OCI-LY7 (cell line): ENCODE data around the gene TMEM156. TPM values are rescaled to one million over a fixed set of nuclear protein-coding genes. Genes with fewer than 3 reads are reported as not detected.
A peak's percentile ranks its signal among the peaks of the same experiment; 100 is the strongest.

Experiments used
- Bru-seq: library from RNA; stranded (reverse); fragments of 400-500 nt; gene quantifications from one replicate; lab custom pipeline; 2021; lab: Mats Ljungman, UMichigan
- BruChase-seq, 2 experiments: library from RNA; stranded (reverse); fragments of 400-500 nt; gene quantifications; one replicate each; lab custom pipeline; 2021; lab: Mats Ljungman, UMichigan
- BruUV-seq: library from RNA; stranded (reverse); fragments of 400-500 nt; replicated peaks from 2 replicates; lab custom pipeline; 2021; lab: Mats Ljungman, UMichigan
- CTCF ChIA-PET: fragments of 300-600 bp; sonication (Branson Sonifier 250); formaldehyde crosslinking; loops from one replicate; lab custom pipeline; 2022; ENCODE audit warnings: antibody characterized with exemption; ENCODE audit not compliant: unreplicated experiment; lab: Charles Lee
- POLR2A ChIA-PET: fragments of 300-600 bp; sonication (Branson Sonifier 250); formaldehyde crosslinking; loops from one replicate; lab custom pipeline; 2022; ENCODE audit warnings: antibody characterized with exemption; lab: Charles Lee
- DNase-seq: peaks from one replicate; pipeline ENCODE4 v3.0.0-alpha.2; 2015; ENCODE audit warnings: low spot score
- H2AFZ ChIP-seq: fragments of 200-600 bp; sonication (generic), shearing (Covaris generic); 2 replicates; pipeline ENCODE4 v1.6.1; 2014; ENCODE audit warnings: mild to moderate bottlenecking, antibody characterized with exemption, low read length, moderate library complexity
- H3K27ac ChIP-seq: fragments of 200-600 bp; sonication (generic); 2 replicates; pipeline ENCODE4 v1.5.1; 2014; ENCODE audit warnings: mixed run types, low read depth, mild to moderate bottlenecking, moderate library complexity, low read length, inconsistent platforms; ENCODE audit not compliant: poor library complexity, severe bottlenecking
- H3K36me3 ChIP-seq: fragments of 200-600 bp; sonication (generic); 2 replicates; pipeline ENCODE4 v1.6.1; 2014; ENCODE audit warnings: mild to moderate bottlenecking, antibody characterized with exemption, low read length, moderate library complexity, mixed read lengths; ENCODE audit not compliant: insufficient read depth
- H3K4me1 ChIP-seq: fragments of 200-600 bp; sonication (generic); 2 replicates; pipeline ENCODE4 v1.5.1; 2014; ENCODE audit warnings: mild to moderate bottlenecking, low read length; ENCODE audit not compliant: insufficient read depth, poor library complexity, severe bottlenecking
- H3K4me2 ChIP-seq: fragments of 200-600 bp; sonication (generic); 2 replicates; pipeline ENCODE4 v1.6.1; 2014; ENCODE audit warnings: mild to moderate bottlenecking, low read length
- H3K4me3 ChIP-seq: fragments of 200-600 bp; sonication (generic); 2 replicates; pipeline ENCODE4 v1.5.1; 2014; ENCODE audit warnings: mild to moderate bottlenecking, low read depth, low read length; ENCODE audit not compliant: poor library complexity, severe bottlenecking
- H3K79me2 ChIP-seq: fragments of 200-600 bp; sonication (generic); 2 replicates; pipeline ENCODE4 v1.6.1; 2016; ENCODE audit warnings: low read depth, mild to moderate bottlenecking, low read length, moderate library complexity, mixed read lengths; ENCODE audit not compliant: insufficient read depth
- H3K9me2 ChIP-seq: fragments of 200-600 bp; sonication (generic); 2 replicates; pipeline ENCODE4 v1.6.1; 2016; ENCODE audit warnings: mild to moderate bottlenecking, low read length, mixed read lengths; ENCODE audit not compliant: insufficient read depth
- H3K9me3 ChIP-seq: fragments of 200-600 bp; sonication (generic); 2 replicates; pipeline ENCODE4 v1.6.1; 2014; ENCODE audit warnings: mild to moderate bottlenecking, mixed run types, low read length, mixed read lengths
- H4K20me1 ChIP-seq: fragments of 200-600 bp; sonication (generic); 2 replicates; pipeline ENCODE4 v1.6.1; 2014; ENCODE audit warnings: mild to moderate bottlenecking, antibody characterized with exemption, low read length, moderate library complexity, mixed read lengths; ENCODE audit not compliant: insufficient read depth
- CTCF ChIP-seq: fragments of 200-600 bp; sonication (generic); conservative IDR thresholded peaks from 2 replicates; pipeline ENCODE4 v1.5.1; 2014; ENCODE audit warnings: mild to moderate bottlenecking, antibody characterized with exemption, low read length, moderate library complexity, mixed read lengths
- EZH2phosphoT487 ChIP-seq: fragments of 200-600 bp; sonication (generic); IDR thresholded peaks from 2 replicates; pipeline ENCODE4 v1.6.1; 2018; ENCODE audit warnings: low read depth, borderline replicate concordance, mild to moderate bottlenecking, mixed run types, antibody characterized with exemption, low read length, moderate library complexity, mixed read lengths
- intact Hi-C: fragments of 100-400 bp; cut with micrococcal nuclease; formaldehyde crosslinking; loops from one replicate; pipeline ENCODE4 v1.10.0; 2022; ENCODE audit not compliant: unreplicated experiment
- long read RNA-seq: library from polyadenylated mRNA; stranded (forward); transcript quantifications from one replicate; pipeline ENCODE4 v2.0.0, GENCODE V29; 2022
- total RNA-seq, 2 experiments: library from RNA; depleted of rRNA in 1 of 2; stranded (reverse); fragments of >200 nt in 1 of 2; shearing (Covaris generic) in 1 of 2; gene quantifications; 2 replicates each; pipeline ENCODE4 v1.2.3, GENCODE V29; 2014 to 2022

Gene TMEM156
- total RNA-seq (2014; rRNA removed; shearing (Covaris generic)) (25.0 and 29.0 TPM in 2 replicates), total RNA-seq (2022) (29.4 and 35.7 TPM in 2 replicates), Bru-seq, nascent RNA (percentile 87 among the genes with signal in this experiment), BruChase-seq, experiment 1, labeled RNA remaining after a 6-hour chase (percentile 88 among the genes with signal in this experiment), BruChase-seq, experiment 2, labeled RNA remaining after a 2-hour chase (percentile 81 among the genes with signal in this experiment)
- long read RNA-seq, transcript TMEM156-203 (7 exons, 1,935 nt), result major isoform, 34 of 78 reads
- long read RNA-seq, partial matches to known transcripts, result 15 of 78 reads
- long read RNA-seq, other reads (novel, unspliced or antisense), result 29 of 78 reads

- BruUV-seq, result no TSS peak
- TF ChIP-seq CTCF, result no peak
- TF ChIP-seq EZH2phosphoT487, result no peak
- H4K20me1 ChIP-seq, result no peaks in the 10 kb centered on the region
- no peaks in the 10 kb centered on the region for H3K9me3 ChIP-seq
- ChIA-PET CTCF (interaction anchor here (1.7 kb wide), 1 partner anchor 9 kb away, joined by 6 read pairs; no protein-coding TSS in a partner anchor), POLR2A (interaction anchor here (0.6 to 8.1 kb wide), 4 partner anchors 10 to 203 kb away, joined by 3 to 169 read pairs (median 4); no protein-coding TSS in a partner anchor)
- intact Hi-C loops, result loop anchor here (1.0 to 5.0 kb wide), 7 partner anchors 12 to 1960 kb away; partner anchors contain the start of genes RFC1 and WDR19
- H3K36me3 ChIP-seq, result no peaks in the 10 kb centered on the region
- peak within 1 kb of the TSS; percentile 91 for H3K27ac ChIP-seq
- H3K4me2 ChIP-seq, result peak within 1 kb of the TSS; percentile 90
- peaks cover 44% of the 10 kb centered on the region for H3K79me2 ChIP-seq
- peak within 1 kb of the TSS; percentile 79 for H3K4me3 ChIP-seq
- peaks cover 67% of the 10 kb centered on the region for H3K4me1 ChIP-seq
- H3K9me2 ChIP-seq, result no peaks in the 10 kb centered on the region
- H2AFZ ChIP-seq, result peak within 1 kb of the TSS; percentile 86; the same call in 1 of the 2 replicates
- DNase-seq, result peak; percentile 88
Observed at GRCh38 chr4:39032218-39033085, at the start of gene TMEM156. TMEM156 (minus strand) TSS chr4:39032409; CDS start chr4:39032313, 96 bp downstream.

- no peaks in the 10 kb centered on the region for H3K9me2 ChIP-seq
- intact Hi-C loops, result no loop called here
- H4K20me1 ChIP-seq, result no peaks in the 10 kb centered on the region
- no TSS peak for BruUV-seq
- no peak overlapping the region for H3K4me3 ChIP-seq
- no peak overlapping the region for H3K4me2 ChIP-seq
- no peak for DNase-seq
- H3K36me3 ChIP-seq, result peaks cover 25% of the 10 kb centered on the region
- TF ChIP-seq EZH2phosphoT487 (no peak), CTCF (no peak)
- no peak overlapping the region for H3K27ac ChIP-seq
- no peaks in the 10 kb centered on the region for H3K9me3 ChIP-seq
- H2AFZ ChIP-seq, result no peak overlapping the region
- ChIA-PET POLR2A (interaction anchor here (0.8 kb wide), 1 partner anchor 124 kb away, joined by 3 read pairs; no protein-coding TSS in a partner anchor), CTCF (no interaction called here)
- H3K4me1 ChIP-seq, result no peaks in the 10 kb centered on the region
- no peaks in the 10 kb centered on the region for H3K79me2 ChIP-seq
Observed at GRCh38 chr4:39078829-39079228, 46.6 kb upstream of the TMEM156 start.
